MCF 10A (cell line): ENCODE measurements around the gene ADAMTS8. TPM values are rescaled to one million over a fixed set of nuclear protein-coding genes. Genes with fewer than 3 reads are reported as not detected.
"Not testable (repeated sequence)": the region's sequence is repeated elsewhere in the genome, so short reads cannot be mapped to it uniquely, and the experiment has no call there.

Experiments
- BruUV-seq: library from RNA; stranded (reverse); fragments of 400-500 nt; replicated peaks from 2 replicates; lab custom pipeline; 2021; lab: Mats Ljungman, UMichigan
- CTCF ChIA-PET: fragments of 300-600 bp; sonication (Branson Sonifier 250); formaldehyde crosslinking; extraction: SDS; loops from one replicate; lab custom pipeline; 2021; ENCODE audit warnings: antibody characterized with exemption, inconsistent platforms; lab: Yijun Ruan, JAX
- POLR2A ChIA-PET: fragments of 300-600, 350-650 bp; sonication (Branson Sonifier 250); formaldehyde crosslinking; extraction: SDS; loops from one replicate; lab custom pipeline; 2020; ENCODE audit warnings: antibody characterized with exemption, inconsistent platforms; lab: Yijun Ruan, JAX
- DNase-seq: peaks from one replicate; pipeline ENCODE4 v3.0.0-alpha.2; 2018; ENCODE audit not compliant: unreplicated experiment
- H3K27ac Mint-ChIP-seq: one replicate; pipeline ENCODE4 v1.8.0; 2022; ENCODE audit warnings: mild to moderate bottlenecking, low read depth, mixed read lengths; ENCODE audit not compliant: unreplicated experiment
- H3K27me3 Mint-ChIP-seq: one replicate; pipeline ENCODE4 v1.8.0; 2022; ENCODE audit warnings: mixed read lengths; ENCODE audit not compliant: insufficient read depth, unreplicated experiment
- H3K36me3 Mint-ChIP-seq: one replicate; pipeline ENCODE4 v1.8.0; 2022; ENCODE audit warnings: mild to moderate bottlenecking, moderate library complexity, mixed read lengths; ENCODE audit not compliant: insufficient read depth, unreplicated experiment
- H3K4me1 Mint-ChIP-seq: one replicate; pipeline ENCODE4 v1.8.0; 2022; ENCODE audit warnings: mixed read lengths; ENCODE audit not compliant: insufficient read depth, unreplicated experiment
- H3K4me3 Mint-ChIP-seq: one replicate; pipeline ENCODE4 v1.8.0; 2022; ENCODE audit warnings: mild to moderate bottlenecking, moderate library complexity, mixed read lengths; ENCODE audit not compliant: unreplicated experiment
- H3K9me3 Mint-ChIP-seq: one replicate; pipeline ENCODE4 v1.8.0; 2022; ENCODE audit warnings: mixed read lengths; ENCODE audit not compliant: unreplicated experiment
- CTCF ChIP-seq: fragments of 200-600 bp; IDR thresholded peaks from one replicate; pipeline ENCODE4 v1.8.0; 2022; ENCODE audit warnings: antibody characterized with exemption, mild to moderate bottlenecking; ENCODE audit not compliant: unreplicated experiment
- intact Hi-C: fragments of 100-400 bp; cut with micrococcal nuclease; formaldehyde crosslinking; loops from 2 replicates; pipeline ENCODE4 v1.14.1; 2022
- total RNA-seq: library from RNA; stranded (reverse); gene quantifications from 2 replicates; pipeline ENCODE4 v1.2.3, GENCODE V29; 2022

The ADAMTS8 gene
- total RNA-seq, 1 experiment from 2014 or later, result not detected

GRCh38 chr11:130439876-130440275 lies 11.5 kb upstream of the ADAMTS8 start:
- H3K36me3 Mint-ChIP-seq, result no peaks in the 10 kb centered on the region

GRCh38 chr11:130439160-130439519 lies 10.7 kb upstream of the ADAMTS8 start:
- no peak for TF ChIP-seq CTCF
- Mint-ChIP-seq H3K4me3 (no peak overlapping the region), H3K4me1 (peaks cover 12% of the 10 kb centered on the region), H3K9me3 (no peaks in the 10 kb centered on the region), H3K27ac (peak overlapping the region; percentile 13), H3K27me3 (no peaks in the 10 kb centered on the region), H3K36me3 (no peaks in the 10 kb centered on the region)
- BruUV-seq, result no TSS peak
- intact Hi-C loops, result loop anchor here (10.0 kb wide), 1 partner anchor 514 kb away; no protein-coding TSS in a partner anchor
- no peak for DNase-seq
- ChIA-PET CTCF (interaction anchor here (0.9 to 25.6 kb wide), 2 partner anchors 23 to 426 kb away, joined by 3 to 1064 read pairs; no protein-coding TSS in a partner anchor), POLR2A (no interaction called here)

More at GRCh38 chr11:130439876-130440275, 11.5 kb upstream of the ADAMTS8 start:
- Mint-ChIP-seq H3K27me3 (no peaks in the 10 kb centered on the region), H3K4me1 (peaks cover 12% of the 10 kb centered on the region), H3K27ac (no peak overlapping the region), H3K9me3 (no peaks in the 10 kb centered on the region), H3K4me3 (no peak overlapping the region)
- no peak for DNase-seq
- BruUV-seq, result no TSS peak
- intact Hi-C loops, result loop anchor here (10.0 kb wide), 1 partner anchor 515 kb away; no protein-coding TSS in a partner anchor
- POLR2A ChIA-PET, result no interaction called here
- no peak for TF ChIP-seq CTCF
- CTCF ChIA-PET, result interaction anchor here (0.7 to 25.6 kb wide), 4 partner anchors 27 to 477 kb away, joined by 3 to 1064 read pairs (median 4); no protein-coding TSS in a partner anchor

GRCh38 chr11:130438401-130439159 lies 10.2 kb upstream of the ADAMTS8 start:
- not testable (repeated sequence) for BruUV-seq, H3K36me3 Mint-ChIP-seq, DNase-seq, H3K4me3 Mint-ChIP-seq, H3K27me3 Mint-ChIP-seq, H3K9me3 Mint-ChIP-seq
- H3K27ac Mint-ChIP-seq, result peak overlapping the region; percentile 13
- ChIA-PET POLR2A (interaction anchor here (0.5 to 1.3 kb wide), 3 partner anchors 12 to 409 kb away, joined by 3 to 4 read pairs (median 3); no protein-coding TSS in a partner anchor), CTCF (interaction anchor here (0.9 to 25.6 kb wide), 5 partner anchors 24 to 458 kb away, joined by 3 to 1064 read pairs (median 6); no protein-coding TSS in a partner anchor)
- peaks cover 12% of the 10 kb centered on the region for H3K4me1 Mint-ChIP-seq
- intact Hi-C loops, result loop anchor here (10.0 kb wide), 1 partner anchor 514 kb away; no protein-coding TSS in a partner anchor

GRCh38 chr11:130437848-130438247 lies 9.4 kb upstream of the ADAMTS8 start:
- intact Hi-C loops, result loop anchor here (10.0 kb wide), 1 partner anchor 513 kb away; no protein-coding TSS in a partner anchor

More at GRCh38 chr11:130437848-130438247, 9.4 kb upstream of the ADAMTS8 start:
- no peak overlapping the region for H3K27ac Mint-ChIP-seq
- no peaks in the 10 kb centered on the region for H3K9me3 Mint-ChIP-seq
- H3K4me3 Mint-ChIP-seq, result no peak overlapping the region
- H3K4me1 Mint-ChIP-seq, result peaks cover 12% of the 10 kb centered on the region
- TF ChIP-seq CTCF, result no peak
- no peaks in the 10 kb centered on the region for H3K27me3 Mint-ChIP-seq
- no TSS peak for BruUV-seq
- DNase-seq, result no peak
- ChIA-PET POLR2A (interaction anchor here (0.5 to 1.4 kb wide), 5 partner anchors 11 to 424 kb away, joined by 3 to 6 read pairs (median 3); no protein-coding TSS in a partner anchor), CTCF (interaction anchor here (0.9 to 25.6 kb wide), 6 partner anchors 23 to 459 kb away, joined by 3 to 1064 read pairs (median 4); no protein-coding TSS in a partner anchor)
- no peaks in the 10 kb centered on the region for H3K36me3 Mint-ChIP-seq
